GM21367 (cell line): ENCODE measurements around the gene LBX1.

ENCODE experiments used
- ATAC-seq: cut with Tn5 transposase; IDR thresholded peaks from one replicate; pipeline ENCODE4 v1.9.1; 2021; ENCODE audit not compliant: unreplicated experiment

LBX1 gene

GRCh38 chr10:101229266-101230182 is at the start of gene LBX1:
Gene LBX1, minus strand, starts transcription at chr10:101229463. Its CDS starts 648 bp downstream, at chr10:101228815.
- no peak for ATAC-seq

- no peak for ATAC-seq
These were observed 44.5 kb upstream of the LBX1 start for GRCh38 chr10:101273741-101274140.

GRCh38 chr10:101273330-101273729 is 44.1 kb upstream of the LBX1 start:
- ATAC-seq, result no peak

- no peak for ATAC-seq
These were observed 43.1 kb upstream of the LBX1 start for GRCh38 chr10:101272229-101272868.

- ATAC-seq, result no peak
These were observed 41.5 kb upstream of the LBX1 start for GRCh38 chr10:101270763-101271162.

GRCh38 chr10:101267776-101268175 is 38.5 kb upstream of the LBX1 start:
- ATAC-seq, result no peak

- no peak for ATAC-seq
These were observed 38.0 kb upstream of the LBX1 start for GRCh38 chr10:101267290-101267680.

- ATAC-seq, result no peak
These were observed 37.4 kb upstream of the LBX1 start for GRCh38 chr10:101266381-101267289.

- ATAC-seq, result no peak
These were observed 34.0 kb upstream of the LBX1 start for GRCh38 chr10:101263150-101263752.

GRCh38 chr10:101262147-101262546 is 32.9 kb upstream of the LBX1 start:
- ATAC-seq, result no peak

- ATAC-seq, result no peak
These were observed 32.4 kb upstream of the LBX1 start for GRCh38 chr10:101261702-101262101.

- no peak for ATAC-seq
These were observed 31.7 kb upstream of the LBX1 start for GRCh38 chr10:101260764-101261481.

GRCh38 chr10:101258179-101258885 is 29.1 kb upstream of the LBX1 start:
- ATAC-seq, result no peak

- no peak for ATAC-seq
These were observed 28.2 kb upstream of the LBX1 start for GRCh38 chr10:101257491-101257890.

- no peak for ATAC-seq
These were observed 27.8 kb upstream of the LBX1 start for GRCh38 chr10:101257084-101257483.

GRCh38 chr10:101256387-101256786 is 27.1 kb upstream of the LBX1 start:
- no peak for ATAC-seq

- ATAC-seq, result no peak
These were observed 20.9 kb upstream of the LBX1 start for GRCh38 chr10:101250136-101250535.

- no peak for ATAC-seq
These were observed 19.9 kb upstream of the LBX1 start for GRCh38 chr10:101249171-101249581.

GRCh38 chr10:101246639-101247038 is 17.4 kb upstream of the LBX1 start:
- ATAC-seq, result no peak
